HG03575 (cell line): ENCODE results near the gene AUP1.

Experiments
- ATAC-seq: cut with Tn5 transposase; IDR thresholded peaks from one replicate; pipeline ENCODE4 v1.9.1; 2021; ENCODE audit not compliant: unreplicated experiment, insufficient number of reproducible peaks, low FRiP score; ENCODE audit errors: extremely low read depth

Gene AUP1

GRCh38 chr2:74516650-74517049, 12.9 kb downstream of the AUP1 start:
- ATAC-seq = no peak

DNA sequence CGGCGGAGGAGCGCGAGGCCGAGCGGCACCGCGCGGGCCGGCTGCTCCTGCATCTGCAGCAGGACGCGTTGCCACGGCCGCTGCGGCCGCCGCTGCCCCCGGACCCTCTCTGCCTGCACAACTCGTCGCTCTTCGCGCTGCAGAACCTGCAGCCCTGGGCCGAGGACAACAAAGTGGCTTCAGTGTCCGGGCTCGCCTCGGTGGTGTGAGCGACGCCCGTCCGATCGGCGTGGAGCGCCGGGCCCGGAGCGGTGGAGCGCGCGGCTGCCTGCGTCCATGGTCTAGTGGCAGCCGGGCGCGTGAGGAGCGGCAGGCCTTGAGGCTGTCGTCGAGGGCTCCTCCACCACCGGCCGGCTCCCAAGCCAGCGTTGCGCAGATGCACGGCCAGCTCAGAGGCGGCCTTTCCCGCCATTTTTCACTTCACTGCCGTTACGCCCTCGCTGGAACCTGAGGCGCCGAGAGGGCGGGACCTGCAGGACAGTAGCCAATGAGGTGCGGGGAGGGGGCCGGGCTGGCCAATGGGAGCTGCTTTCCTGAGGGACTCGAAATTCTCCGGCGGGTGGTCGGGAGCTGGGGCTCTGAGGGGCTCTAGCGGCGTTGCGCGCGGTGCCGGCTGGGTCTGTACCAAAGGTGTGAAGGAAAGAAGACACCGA, 13.4 kb downstream of the AUP1 start:
- ATAC-seq = no peak

GRCh38 chr2:74515271-74515980, 14.1 kb downstream of the AUP1 start:
- no peak for ATAC-seq

- no peak for ATAC-seq
Measured at GRCh38 chr2:74514368-74515270, 14.9 kb downstream of the AUP1 start, which contains the start of gene TLX2. Gene TLX2, plus strand, starts transcription at chr2:74514450. Its CDS starts 357 bp downstream, at chr2:74514807.

- ATAC-seq = no peak
Measured at GRCh38 chr2:74513605-74514367, 15.7 kb downstream of the AUP1 start.

GRCh38 chr2:74512744-74513604, 16.5 kb downstream of the AUP1 start:
- no peak for ATAC-seq

DNA sequence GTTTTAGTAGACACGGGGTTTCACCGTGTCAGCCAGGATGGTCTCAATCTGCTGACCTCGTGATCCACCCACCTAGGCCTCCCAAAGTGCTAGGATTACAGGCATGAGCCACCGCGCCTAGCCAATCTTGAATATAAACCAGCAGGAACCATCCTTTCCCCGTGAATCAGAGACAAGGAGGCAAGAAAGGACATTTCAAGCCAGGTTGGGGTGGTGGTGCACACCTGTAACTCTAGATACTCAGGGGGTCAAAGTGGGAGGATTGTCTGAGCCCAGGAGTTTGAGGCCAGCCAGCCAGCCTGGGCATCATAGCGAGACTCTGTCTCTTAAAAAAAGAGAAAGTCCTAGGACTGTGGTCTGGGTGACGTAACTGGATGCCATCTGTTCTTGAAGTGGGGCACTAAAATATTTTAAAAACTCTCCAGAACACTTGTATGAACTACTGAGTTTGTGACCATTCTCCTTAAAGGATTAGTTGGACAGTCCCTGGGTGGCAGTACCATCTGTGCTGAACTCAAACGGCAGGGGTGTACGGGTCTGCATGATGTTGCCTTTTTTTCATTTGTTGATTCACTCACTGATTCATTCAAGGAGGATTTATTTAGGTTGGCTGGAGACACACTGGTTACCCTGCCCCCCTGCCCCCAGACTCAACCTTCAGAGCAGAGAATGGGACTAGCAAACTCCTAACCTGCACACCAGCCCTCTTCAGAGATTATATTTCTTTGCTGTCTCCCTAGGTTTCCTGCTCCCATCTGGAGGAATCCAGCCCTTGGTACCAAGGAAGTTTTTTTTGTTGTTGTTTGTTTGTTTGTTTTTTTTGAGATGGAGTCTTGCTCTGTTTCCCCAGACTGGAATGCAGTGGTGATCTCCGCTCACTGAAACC, 18.2 kb downstream of the AUP1 start:
- no peak for ATAC-seq

- ATAC-seq = no peak
Measured at GRCh38 chr2:74510272-74510671, 19.2 kb downstream of the AUP1 start.

- no peak for ATAC-seq
Measured at GRCh38 chr2:74507926-74508520, 21.5 kb downstream of the AUP1 start.

GRCh38 chr2:74507145-74507925, 22.2 kb downstream of the AUP1 start, which contains the start of gene PCGF1:
Gene PCGF1, minus strand, starts transcription at chr2:74507695. Its CDS starts 27 bp downstream, at chr2:74507668.
- ATAC-seq = peak; percentile 80

GRCh38 chr2:74505448-74506246, 23.9 kb downstream of the AUP1 start:
- no peak for ATAC-seq

- ATAC-seq = no peak
Measured at GRCh38 chr2:74504591-74504990, 24.9 kb downstream of the AUP1 start.

DNA sequence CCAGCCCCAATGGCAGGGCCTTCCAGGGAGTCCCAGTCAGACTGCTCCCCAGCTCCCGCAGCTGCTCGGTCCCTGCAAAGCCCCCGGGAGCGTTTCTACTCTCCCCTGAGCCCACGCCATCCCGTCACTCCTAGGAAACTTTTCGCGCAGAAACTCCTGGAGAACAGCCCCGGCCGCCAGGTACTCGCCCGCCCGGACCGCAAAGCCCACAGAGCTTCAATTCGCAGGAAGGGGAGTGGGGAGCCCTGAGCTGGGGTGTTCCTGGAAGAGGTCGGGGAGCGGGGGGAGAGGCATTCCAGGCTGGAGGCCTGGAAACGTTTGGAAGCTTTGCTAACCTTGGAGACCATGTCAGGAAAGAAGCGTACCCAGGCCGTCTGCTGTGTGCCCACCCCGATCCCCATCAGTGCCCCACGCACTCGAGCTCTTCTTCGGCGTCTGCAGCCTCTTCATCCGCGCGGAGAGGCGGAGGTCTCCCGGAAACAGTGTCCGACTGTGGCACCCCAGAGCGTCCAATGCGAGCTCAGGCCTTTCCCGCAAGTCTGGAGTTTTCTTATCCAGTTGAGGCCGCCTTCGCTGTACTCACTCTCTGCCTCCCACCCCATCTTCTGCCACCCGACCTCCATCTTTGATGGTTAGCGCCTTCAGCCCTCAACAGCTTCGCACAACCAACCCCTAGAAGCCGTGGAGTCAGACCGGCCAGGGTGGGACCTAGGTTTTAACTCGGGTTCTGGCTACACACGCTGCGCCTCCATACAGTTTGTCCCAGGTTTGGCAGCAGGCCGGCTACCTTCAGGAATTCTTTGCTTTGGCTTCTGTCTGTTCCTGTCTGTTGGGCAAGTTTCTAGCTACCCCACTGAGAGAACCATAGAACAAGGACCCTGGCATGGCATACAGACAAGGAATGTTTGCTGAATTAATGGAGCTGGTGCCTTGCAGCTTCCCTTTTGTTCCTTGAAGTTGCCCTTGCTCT, 25.7 kb downstream of the AUP1 start:
- ATAC-seq = no peak
